Measurements from ENCODE around the gene BCLAF3. TPM values are rescaled to one million over a fixed set of nuclear protein-coding genes. Genes with fewer than 3 reads are reported as not detected.

BCLAF3 gene
- total and polyA plus RNA-seq, 2 of the 4 experiments (the other 2 are of a cell fraction): 1.6 TPM

GRCh38 chrX:19953145-19953544 is 37.7 kb downstream of the BCLAF3 start:
- no peak overlapping the region for H3K18ac ChIP-seq (ENCODE audit: low read depth, low read length)
- H2AFZ ChIP-seq (replicated peaks; ENCODE audit: low read length, poor library complexity): no peak overlapping the region
- no peak overlapping the region for H3K9ac ChIP-seq (ENCODE audit: low read depth, low read length)
- H3K14ac ChIP-seq (replicated peaks; ENCODE audit: low read depth, low read length): no peak overlapping the region
- no peak overlapping the region for H3K56ac ChIP-seq (ENCODE audit: extremely low read depth, insufficient read depth, low read length)
- no peak overlapping the region for H3K27ac ChIP-seq (ENCODE audit: insufficient read depth, low read length)
- TF ChIP-seq RAD21 (IDR thresholded peaks at IDR 0.05; ENCODE audit: low read length) (no peak), NFE2L2 (IDR thresholded peaks at IDR 0.05; ENCODE audit: low read depth, low read length) (no peak), MAFK (IDR thresholded peaks at IDR 0.05; ENCODE audit: low read depth, low read length) (no peak), MXI1 (IDR thresholded peaks at IDR 0.05; ENCODE audit: borderline replicate concordance, low read depth, low read length) (no peak), CEBPB (IDR thresholded peaks at IDR 0.05; ENCODE audit: low read depth, low read length) (no peak), CHD1 (IDR thresholded peaks at IDR 0.05; ENCODE audit: low read depth, low read length) (no peak), POLR2A (IDR thresholded peaks at IDR 0.05; ENCODE audit: low read depth, low read length) (no peak), RFX5 (IDR thresholded peaks at IDR 0.05; ENCODE audit: low read depth, low read length) (no peak), FOS (IDR thresholded peaks at IDR 0.05; ENCODE audit: low read depth, low read length) (no peak), MAZ (IDR thresholded peaks at IDR 0.05; ENCODE audit: borderline replicate concordance, low read depth, low read length) (no peak), USF2 (IDR thresholded peaks at IDR 0.05; ENCODE audit: low read depth, low read length) (no peak), BHLHE40 (IDR thresholded peaks at IDR 0.05; ENCODE audit: low read depth, low read length) (no peak), RCOR1 (IDR thresholded peaks at IDR 0.05; ENCODE audit: insufficient replicate concordance, low read length) (no peak), SMC3 (IDR thresholded peaks at IDR 0.05; ENCODE audit: low read depth, low read length) (no peak)
- TF ChIP-seq, protein P1, sequence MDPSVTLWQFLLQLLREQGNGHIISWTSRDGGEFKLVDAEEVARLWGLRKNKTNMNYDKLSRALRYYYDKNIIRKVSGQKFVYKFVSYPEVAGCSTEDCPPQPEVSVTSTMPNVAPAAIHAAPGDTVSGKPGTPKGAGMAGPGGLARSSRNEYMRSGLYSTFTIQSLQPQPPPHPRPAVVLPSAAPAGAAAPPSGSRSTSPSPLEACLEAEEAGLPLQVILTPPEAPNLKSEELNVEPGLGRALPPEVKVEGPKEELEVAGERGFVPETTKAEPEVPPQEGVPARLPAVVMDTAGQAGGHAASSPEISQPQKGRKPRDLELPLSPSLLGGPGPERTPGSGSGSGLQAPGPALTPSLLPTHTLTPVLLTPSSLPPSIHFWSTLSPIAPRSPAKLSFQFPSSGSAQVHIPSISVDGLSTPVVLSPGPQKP (IDR thresholded peaks at IDR 0.05; ENCODE audit: borderline replicate concordance, low read depth, low read length): no peak
- TF ChIP-seq, protein P2, sequence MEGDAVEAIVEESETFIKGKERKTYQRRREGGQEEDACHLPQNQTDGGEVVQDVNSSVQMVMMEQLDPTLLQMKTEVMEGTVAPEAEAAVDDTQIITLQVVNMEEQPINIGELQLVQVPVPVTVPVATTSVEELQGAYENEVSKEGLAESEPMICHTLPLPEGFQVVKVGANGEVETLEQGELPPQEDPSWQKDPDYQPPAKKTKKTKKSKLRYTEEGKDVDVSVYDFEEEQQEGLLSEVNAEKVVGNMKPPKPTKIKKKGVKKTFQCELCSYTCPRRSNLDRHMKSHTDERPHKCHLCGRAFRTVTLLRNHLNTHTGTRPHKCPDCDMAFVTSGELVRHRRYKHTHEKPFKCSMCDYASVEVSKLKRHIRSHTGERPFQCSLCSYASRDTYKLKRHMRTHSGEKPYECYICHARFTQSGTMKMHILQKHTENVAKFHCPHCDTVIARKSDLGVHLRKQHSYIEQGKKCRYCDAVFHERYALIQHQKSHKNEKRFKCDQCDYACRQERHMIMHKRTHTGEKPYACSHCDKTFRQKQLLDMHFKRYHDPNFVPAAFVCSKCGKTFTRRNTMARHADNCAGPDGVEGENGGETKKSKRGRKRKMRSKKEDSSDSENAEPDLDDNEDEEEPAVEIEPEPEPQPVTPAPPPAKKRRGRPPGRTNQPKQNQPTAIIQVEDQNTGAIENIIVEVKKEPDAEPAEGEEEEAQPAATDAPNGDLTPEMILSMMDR (conservative IDR thresholded peaks at IDR 0.05; ENCODE audit: low read depth, low read length): no peak
- H4K8ac ChIP-seq (ENCODE audit: low read depth in 2 of 2, low read length in 2 of 2): no peak overlapping the region
- dilution Hi-C loops (cut with HindIII; ENCODE audit: low sequenced_read_pairs, unreplicated experiment): no loop called here
- H3K9me3 ChIP-seq (ENCODE audit: control insufficient read depth, insufficient read depth, low read length): no peaks in the 10 kb centered on the region
- ChIA-PET POLR2A (ENCODE audit: unreplicated experiment) (no interaction called here), CTCF (no interaction called here)
- no TSS peak for BruUV-seq (replicated peaks)
- intact Hi-C loops (cut with micrococcal nuclease): no loop called here
- no peak for DNase-seq
- H2AK5ac ChIP-seq (ENCODE audit: low read depth, low read length): no peak overlapping the region
- in situ Hi-C loops (cut with MboI; ENCODE audit: low sequenced_read_pairs): no loop called here
- no peak overlapping the region for H2BK5ac ChIP-seq (ENCODE audit: low read depth, low read length, poor library complexity, severe bottlenecking)
- H3K36me3 ChIP-seq (ENCODE audit: control insufficient read depth, insufficient read depth, low read length): no peaks in the 10 kb centered on the region
- no peak overlapping the region for H2BK15ac ChIP-seq (ENCODE audit: low read depth, low read length)
- no peak overlapping the region for H2BK120ac ChIP-seq (ENCODE audit: low read depth, low read length)
- no peaks in the 10 kb centered on the region for H3K79me1 ChIP-seq (ENCODE audit: low read depth in 1 of 2, low read length in 2 of 2)
- no peak overlapping the region for H3K4me3 ChIP-seq (ENCODE audit: insufficient read depth, low read depth, low read length)
- H4K91ac ChIP-seq (ENCODE audit: insufficient read depth, low read depth, low read length): no peak overlapping the region
- H4K5ac ChIP-seq (ENCODE audit: low read depth, low read length): no peak overlapping the region
- WGBS, 2 experiments (ENCODE audit: extremely low coverage in 2 of 2, insufficient read length in 1 of 2): no CpG with 5 or more reads among the region's 3 CpGs
- H4K20me1 ChIP-seq (ENCODE audit: insufficient read depth, low read length): no peaks in the 10 kb centered on the region
- H3K4me1 ChIP-seq (ENCODE audit: control insufficient read depth, insufficient read depth, low read length): no peaks in the 10 kb centered on the region
- peaks cover 1% of the 10 kb centered on the region; the same call in 1 of the 2 replicates for H3K27me3 ChIP-seq (ENCODE audit: control insufficient read depth, insufficient read depth, low read length)
- no peak for ATAC-seq (ENCODE audit: low read depth)
- H2BK20ac ChIP-seq (ENCODE audit: low read depth, low read length): no peak overlapping the region
- H3K9me1 ChIP-seq (ENCODE audit: insufficient read depth, low read length): no peaks in the 10 kb centered on the region
- H3K4ac ChIP-seq (ENCODE audit: low read depth, low read length): no peak overlapping the region
- H2AK9ac ChIP-seq (replicated peaks; ENCODE audit: low read depth, low read length, poor library complexity): no peak overlapping the region
- no peak overlapping the region for H3K23ac ChIP-seq (ENCODE audit: low read depth, low read length)
- no peak overlapping the region for H3K4me2 ChIP-seq (ENCODE audit: low read depth, low read length)
